Measurements from ENCODE around the gene CHAC1.

CHAC1 gene

DNA sequence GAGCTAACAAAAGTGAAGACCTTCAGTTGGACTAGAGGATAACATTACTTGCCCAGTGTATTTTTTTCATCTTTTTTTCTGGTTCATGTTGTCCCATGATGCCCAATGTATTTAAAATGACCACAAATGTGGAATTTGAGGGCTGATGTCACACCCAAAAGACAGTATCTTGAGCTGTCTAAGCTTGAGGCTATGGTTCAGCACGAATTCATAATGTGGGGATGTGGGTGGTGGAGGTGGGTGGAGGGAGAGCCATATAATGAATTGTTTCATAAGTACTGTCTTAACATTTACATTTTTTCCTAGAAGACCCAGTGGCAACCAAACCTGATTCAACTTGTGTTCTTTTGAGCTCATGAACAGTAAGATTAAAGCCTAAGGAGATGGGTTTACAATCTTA lies 37.5 kb downstream of the CHAC1 start:
- no peak for DNase-seq

DNA sequence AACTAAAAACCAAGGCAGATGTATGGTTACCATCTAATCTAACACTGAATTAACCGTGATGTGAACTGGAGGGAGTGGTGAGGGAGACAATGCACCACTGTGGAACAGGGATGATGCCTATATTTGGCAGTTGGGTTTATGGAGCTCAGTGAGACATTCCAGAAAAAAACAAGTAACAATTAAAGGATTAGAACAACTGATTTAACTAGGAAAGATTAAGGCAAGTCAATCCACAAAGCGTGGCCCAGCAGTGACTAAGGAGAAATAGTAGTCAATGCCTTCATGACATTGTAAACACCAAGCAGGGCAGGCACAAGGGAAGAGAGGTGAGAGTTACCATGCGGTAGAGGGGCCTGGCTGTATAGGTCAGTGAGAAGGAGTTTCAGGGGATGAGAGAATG lies 38.1 kb downstream of the CHAC1 start:
- DNase-seq = no peak

DNA sequence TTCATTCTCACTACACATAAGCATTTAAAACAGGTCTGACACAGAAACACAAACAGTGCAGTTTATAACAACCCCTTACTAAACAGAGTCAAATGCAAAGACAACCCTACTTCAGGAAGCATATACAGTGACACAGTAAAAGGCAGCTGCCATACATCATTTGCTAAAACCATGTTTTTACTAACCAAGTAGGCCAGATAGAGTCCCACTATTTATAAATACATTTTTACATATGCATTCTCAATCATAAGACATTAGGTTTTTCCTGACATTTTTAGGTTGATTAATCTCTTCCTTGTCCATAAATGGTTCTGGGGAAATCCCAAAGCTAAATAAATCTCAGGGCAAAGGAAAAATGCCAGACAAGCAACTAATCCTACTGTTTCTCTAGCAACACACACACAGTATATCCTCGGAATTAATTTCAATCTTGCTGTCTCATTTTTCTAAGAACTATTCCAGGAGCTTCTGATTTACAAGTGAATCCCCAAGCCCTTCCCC lies 39.0 kb downstream of the CHAC1 start:
- DNase-seq = no peak

GRCh38 chr15:40992825-40993224 lies 39.6 kb downstream of the CHAC1 start:
- DNase-seq = no peak

GRCh38 chr15:40995656-40996055 lies 42.4 kb downstream of the CHAC1 start:
- DNase-seq = no peak

DNA sequence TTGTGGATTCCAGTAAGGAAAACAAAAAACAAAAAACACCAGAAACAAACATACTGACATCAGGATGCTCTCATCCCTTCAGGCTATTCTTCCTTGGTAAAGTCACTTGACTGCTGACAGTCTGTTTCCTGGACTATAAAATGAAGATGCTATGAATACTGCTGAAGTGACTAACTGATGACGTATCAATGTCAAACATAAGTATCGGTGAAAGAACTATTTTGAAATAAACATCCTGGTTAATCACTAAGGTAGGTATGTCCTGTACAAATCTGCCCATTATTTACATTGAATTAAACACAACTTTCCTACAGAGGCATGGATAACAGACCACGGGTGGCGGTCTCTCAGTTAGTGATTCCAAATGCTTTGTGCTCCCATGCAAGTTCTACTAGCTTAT lies 45.9 kb downstream of the CHAC1 start:
- no peak for DNase-seq

DNA sequence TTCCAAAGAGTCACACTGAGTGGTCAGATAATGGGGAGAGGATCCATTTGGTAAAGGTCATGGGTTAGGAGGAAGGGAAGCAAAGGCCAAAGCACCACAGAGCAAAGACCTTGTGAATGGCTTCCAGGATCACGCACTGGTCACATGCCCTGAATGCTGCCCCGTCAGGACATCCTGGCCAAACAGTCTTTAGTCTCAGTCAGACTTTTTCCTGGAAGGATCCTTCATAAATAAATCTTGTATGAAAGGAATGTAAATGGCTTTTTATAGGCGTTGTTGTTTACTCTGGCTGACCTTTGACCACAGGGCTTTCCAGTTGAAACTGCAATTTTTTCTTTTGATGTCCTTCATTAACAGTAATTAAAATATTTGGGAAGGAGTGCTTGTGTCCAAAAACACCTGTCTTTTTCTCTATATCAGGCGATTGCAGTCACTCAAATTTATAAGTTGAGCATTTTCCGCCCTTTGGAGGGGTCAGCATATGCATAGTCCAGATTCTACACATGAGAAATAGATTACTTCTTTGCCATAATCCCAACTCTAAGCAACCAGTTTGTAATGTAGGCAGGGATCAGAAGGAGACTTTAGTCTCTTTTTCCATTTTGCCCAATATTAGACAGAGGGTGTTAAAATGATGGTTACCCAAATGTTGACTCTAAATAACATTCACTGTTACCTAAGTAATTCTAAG lies 48.4 kb downstream of the CHAC1 start:
- no peak for DNase-seq

DNA sequence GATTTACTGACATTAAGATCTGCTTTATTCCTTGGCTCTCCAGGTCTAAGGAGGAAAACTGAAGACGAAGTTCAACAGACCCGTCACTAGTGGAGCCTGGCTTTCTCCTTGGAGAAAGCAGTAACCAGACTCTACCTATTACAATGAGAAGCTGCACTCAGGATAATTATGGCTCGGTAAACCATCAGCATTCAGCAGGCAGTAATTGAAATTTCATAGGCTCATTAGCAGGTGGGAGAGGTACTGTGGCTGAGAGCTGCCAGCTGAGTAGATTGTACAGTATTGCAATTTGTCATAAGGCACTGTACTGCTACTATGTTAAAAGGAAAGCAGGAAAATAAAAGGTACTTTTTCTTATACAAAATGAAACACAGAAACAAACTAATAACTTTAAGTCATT lies 51.2 kb downstream of the CHAC1 start:
- no peak for DNase-seq
